Measurements from ENCODE around the gene HCN4.

HCN4 gene

GRCh38 chr15:73369154-73369694 lies 466 bp upstream of the HCN4 start:
- no peak for TF ChIP-seq CTCF (IDR thresholded peaks at IDR 0.05)
- peak; percentile 34 for DNase-seq
- Mint-ChIP-seq H3K4me3 (peak overlapping the region; percentile 76), H3K27ac (no peak overlapping the region), H3K4me1 (peaks cover 5% of the 10 kb centered on the region), H3K36me3 (ENCODE audit: low read depth) (no peaks in the 10 kb centered on the region), H3K27me3 (ENCODE audit: low read depth, poor library complexity) (peaks cover 85% of the 10 kb centered on the region), H3K9me3 (no peaks in the 10 kb centered on the region)

GRCh38 chr15:73367624-73368300 lies 996 bp downstream of the HCN4 start:
- Mint-ChIP-seq H3K27ac (no peak overlapping the region), H3K9me3 (no peaks in the 10 kb centered on the region), H3K4me3 (peak overlapping the region; percentile 77), H3K36me3 (ENCODE audit: low read depth) (no peaks in the 10 kb centered on the region), H3K4me1 (peaks cover 5% of the 10 kb centered on the region), H3K27me3 (ENCODE audit: low read depth, poor library complexity) (peaks cover 85% of the 10 kb centered on the region)
- no peak for TF ChIP-seq CTCF (IDR thresholded peaks at IDR 0.05)
- DNase-seq: peak; percentile 58

GRCh38 chr15:73366766-73367623 lies 1.8 kb downstream of the HCN4 start:
- Mint-ChIP-seq H3K9me3 (no peaks in the 10 kb centered on the region), H3K4me3 (peak overlapping the region; percentile 77), H3K36me3 (ENCODE audit: low read depth) (no peaks in the 10 kb centered on the region), H3K4me1 (peaks cover 5% of the 10 kb centered on the region), H3K27me3 (ENCODE audit: low read depth, poor library complexity) (peaks cover 82% of the 10 kb centered on the region), H3K27ac (no peak overlapping the region)
- no peak for TF ChIP-seq CTCF (IDR thresholded peaks at IDR 0.05)
- no peak for DNase-seq

GRCh38 chr15:73364070-73364469 lies 4.7 kb downstream of the HCN4 start:
- Mint-ChIP-seq H3K36me3 (ENCODE audit: low read depth) (no peaks in the 10 kb centered on the region), H3K27ac (no peak overlapping the region), H3K27me3 (ENCODE audit: low read depth, poor library complexity) (peaks cover 59% of the 10 kb centered on the region), H3K9me3 (no peaks in the 10 kb centered on the region), H3K4me3 (no peak overlapping the region), H3K4me1 (peaks cover 11% of the 10 kb centered on the region)
- no peak for TF ChIP-seq CTCF (IDR thresholded peaks at IDR 0.05)
- no peak for DNase-seq

GRCh38 chr15:73362900-73363299 lies 5.9 kb downstream of the HCN4 start:
- Mint-ChIP-seq H3K4me1 (peaks cover 16% of the 10 kb centered on the region), H3K9me3 (no peaks in the 10 kb centered on the region), H3K4me3 (no peak overlapping the region), H3K36me3 (ENCODE audit: low read depth) (no peaks in the 10 kb centered on the region), H3K27ac (no peak overlapping the region), H3K27me3 (ENCODE audit: low read depth, poor library complexity) (peaks cover 59% of the 10 kb centered on the region)
- TF ChIP-seq CTCF (IDR thresholded peaks at IDR 0.05): no peak
- DNase-seq: no peak

All from nephron progenitor cell (in vitro differentiated cells).